Measurements from ENCODE around the gene PSORS1C1. TPM values are rescaled to one million over a fixed set of nuclear protein-coding genes. Genes with fewer than 3 reads are reported as not detected.
A peak's percentile ranks its signal among the peaks of the same experiment; 100 is the strongest.
"Not testable (repeated sequence)": the region's sequence is repeated elsewhere in the genome, so short reads cannot be mapped to it uniquely, and the experiment has no call there.

PSORS1C1 gene
- total RNA-seq, 2 experiments from 2014 or later = not detected

GRCh38 chr6:31180500-31180899, 65.9 kb downstream of the PSORS1C1 start:
- ChIA-PET CTCF (no interaction called here), POLR2A (interaction anchor here (1.1 kb wide), 1 partner anchor 89 kb away, joined by 3 read pairs; no protein-coding TSS in a partner anchor)
- H3K4me3 Mint-ChIP-seq = peak overlapping the region; percentile 93
- H3K4me1 Mint-ChIP-seq (ENCODE audit: low read depth) = peaks cover 22% of the 10 kb centered on the region
- peak overlapping the region; percentile 76 for H3K27ac Mint-ChIP-seq
- intact Hi-C loops (cut with DNase I, micrococcal nuclease) = no loop called here
- Histone ChIP-seq H3K27ac (ENCODE audit: low read depth in 1 of 2, low read length in 2 of 2) (no peak overlapping the region), H3K9me3 (ENCODE audit: control insufficient read depth in 1 of 2, insufficient read depth in 1 of 2, low read length in 2 of 2) (no peaks in the 10 kb centered on the region), H3K27me3 (ENCODE audit: control insufficient read depth in 1 of 2, insufficient read depth in 2 of 2, low read length in 2 of 2) (no peaks in the 10 kb centered on the region), H3K4me1 (ENCODE audit: insufficient read depth, low read length) (peaks cover 19% of the 10 kb centered on the region), H3K36me3 (ENCODE audit: insufficient read depth, low read length) (no peaks in the 10 kb centered on the region), H3K4me3 (ENCODE audit: low read length) (peak overlapping the region; percentile 64)
- H3K9me3 Mint-ChIP-seq = no peaks in the 10 kb centered on the region
- no peaks in the 10 kb centered on the region for H3K36me3 Mint-ChIP-seq (ENCODE audit: low read depth)
- peak in 12 of 14 experiments; percentile 28 to 89 (median 65) for DNase-seq
- ATAC-seq (ENCODE audit: poor library complexity) = peak; percentile 98
- TF ChIP-seq CTCF (IDR thresholded peaks at IDR 0.05) = no peak
- no peaks in the 10 kb centered on the region for H3K27me3 Mint-ChIP-seq

- H3K4me3 Mint-ChIP-seq; H3K9me3 ChIP-seq (ENCODE audit: control insufficient read depth in 1 of 2, insufficient read depth in 1 of 2, low read length in 2 of 2); H3K27ac Mint-ChIP-seq; H3K27me3 ChIP-seq (ENCODE audit: control insufficient read depth in 1 of 2, insufficient read depth in 2 of 2, low read length in 2 of 2); H3K9me3 Mint-ChIP-seq; H3K36me3 Mint-ChIP-seq (ENCODE audit: low read depth); H3K27ac ChIP-seq (ENCODE audit: low read depth in 1 of 2, low read length in 2 of 2); POLR2A ChIA-PET; H3K27me3 Mint-ChIP-seq; intact Hi-C loops (cut with DNase I, micrococcal nuclease); H3K36me3 ChIP-seq (ENCODE audit: insufficient read depth, low read length); CTCF ChIA-PET; H3K4me3 ChIP-seq (ENCODE audit: low read length); DNase-seq; ATAC-seq (ENCODE audit: poor library complexity): not testable (repeated sequence)
- H3K4me1 Mint-ChIP-seq (ENCODE audit: low read depth) = peaks cover 20% of the 10 kb centered on the region
- H3K4me1 ChIP-seq (ENCODE audit: insufficient read depth, low read length) = peaks cover 16% of the 10 kb centered on the region
Measured at GRCh38 chr6:31183287-31183686, 68.7 kb downstream of the PSORS1C1 start.

DNA sequence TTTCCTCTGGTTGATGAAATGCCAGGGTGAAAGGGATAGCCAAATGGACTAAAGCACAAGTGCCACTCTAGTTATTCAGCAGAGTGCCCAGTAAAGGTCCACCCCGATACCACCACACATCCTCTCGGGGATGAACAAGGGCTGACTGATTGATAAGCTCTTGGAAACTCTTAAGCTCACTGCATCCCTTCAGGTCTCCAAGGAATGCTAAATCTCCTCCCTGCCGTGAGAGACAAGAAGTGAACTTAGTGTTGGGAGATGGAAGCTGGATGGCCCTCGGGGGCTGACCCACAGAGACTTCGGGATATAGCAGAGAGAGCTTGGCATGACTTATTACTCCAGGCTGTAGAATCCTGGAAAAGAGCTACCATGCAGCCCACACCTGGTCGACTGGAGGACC, 69.3 kb downstream of the PSORS1C1 start:
- H3K36me3 Mint-ChIP-seq (ENCODE audit: low read depth); H3K4me3 ChIP-seq (ENCODE audit: low read length); DNase-seq; H3K27me3 ChIP-seq (ENCODE audit: control insufficient read depth in 1 of 2, insufficient read depth in 2 of 2, low read length in 2 of 2); H3K9me3 Mint-ChIP-seq; H3K36me3 ChIP-seq (ENCODE audit: insufficient read depth, low read length); H3K27ac ChIP-seq (ENCODE audit: low read depth in 1 of 2, low read length in 2 of 2); intact Hi-C loops (cut with DNase I, micrococcal nuclease); POLR2A ChIA-PET; H3K27me3 Mint-ChIP-seq; ATAC-seq (ENCODE audit: poor library complexity); CTCF ChIA-PET; H3K4me3 Mint-ChIP-seq; H3K27ac Mint-ChIP-seq; H3K9me3 ChIP-seq (ENCODE audit: control insufficient read depth in 1 of 2, insufficient read depth in 1 of 2, low read length in 2 of 2): not testable (repeated sequence)
- H3K4me1 ChIP-seq (ENCODE audit: insufficient read depth, low read length) = peaks cover 11% of the 10 kb centered on the region
- H3K4me1 Mint-ChIP-seq (ENCODE audit: low read depth) = peaks cover 14% of the 10 kb centered on the region

GRCh38 chr6:31185695-31186051, 71.1 kb downstream of the PSORS1C1 start:
- H3K4me3 ChIP-seq (ENCODE audit: low read length); H3K27me3 Mint-ChIP-seq; H3K36me3 Mint-ChIP-seq (ENCODE audit: low read depth); H3K9me3 ChIP-seq (ENCODE audit: control insufficient read depth in 1 of 2, insufficient read depth in 1 of 2, low read length in 2 of 2); intact Hi-C loops (cut with DNase I, micrococcal nuclease); ATAC-seq (ENCODE audit: poor library complexity); H3K9me3 Mint-ChIP-seq; H3K27ac ChIP-seq (ENCODE audit: low read depth in 1 of 2, low read length in 2 of 2); H3K27ac Mint-ChIP-seq; H3K4me3 Mint-ChIP-seq; DNase-seq; H3K27me3 ChIP-seq (ENCODE audit: control insufficient read depth in 1 of 2, insufficient read depth in 2 of 2, low read length in 2 of 2); H3K4me1 Mint-ChIP-seq (ENCODE audit: low read depth); POLR2A ChIA-PET; H3K36me3 ChIP-seq (ENCODE audit: insufficient read depth, low read length); CTCF ChIA-PET; H3K4me1 ChIP-seq (ENCODE audit: insufficient read depth, low read length): not testable (repeated sequence)
